Smooth muscle cell of the brain vasculature (primary cell): ENCODE data around the gene FAAH.

Experiments
- DNase-seq: peaks from one replicate; pipeline ENCODE4 v3.0.0-alpha.2; 2012; ENCODE audit warnings: low read depth, low spot score

Gene FAAH

DNA sequence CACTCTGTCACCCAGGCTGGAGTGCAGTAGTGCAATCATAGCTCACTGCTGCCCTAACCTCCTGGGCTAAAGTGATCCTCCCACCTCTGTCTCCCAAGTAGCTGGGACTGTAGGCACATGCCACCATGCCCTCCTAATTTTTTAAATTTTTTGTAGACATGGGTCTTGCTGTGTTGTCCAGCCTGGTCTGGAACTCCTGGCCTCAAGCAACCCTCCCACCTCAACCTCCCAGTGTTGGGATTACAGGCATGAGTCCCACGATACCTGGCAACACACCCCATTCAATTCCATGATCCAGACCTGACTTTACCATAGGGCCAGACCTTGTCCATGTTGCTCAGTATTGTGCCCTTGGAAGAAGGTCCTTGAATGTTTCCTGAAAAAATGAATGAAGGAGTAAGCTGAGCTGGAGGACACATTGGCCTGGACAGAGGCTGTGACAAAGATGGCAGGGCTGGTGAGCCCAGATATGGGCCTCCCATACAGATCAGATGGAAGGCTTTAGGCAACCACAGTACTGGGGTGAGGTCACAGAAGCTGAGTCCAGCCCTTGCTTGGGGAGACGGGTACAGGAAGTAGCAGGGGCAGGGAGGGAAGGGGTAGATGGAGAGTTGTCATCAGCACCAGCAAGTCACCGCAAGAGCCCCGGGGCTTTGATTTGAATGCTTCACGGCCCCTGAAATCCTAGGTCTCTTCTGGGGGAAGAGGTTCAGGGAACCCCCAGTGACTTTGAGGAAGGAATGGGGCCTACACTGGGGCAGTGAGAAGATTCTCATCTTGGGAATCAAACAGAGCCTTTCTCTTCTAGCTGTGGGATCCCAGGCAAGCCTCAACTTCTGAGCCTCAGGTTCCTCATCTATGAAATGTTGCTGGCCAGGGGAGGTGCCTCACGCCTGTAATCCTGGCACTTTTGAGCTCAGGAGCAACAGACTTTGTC lies 55.4 kb downstream of the FAAH start:
- DNase-seq = no peak

DNA sequence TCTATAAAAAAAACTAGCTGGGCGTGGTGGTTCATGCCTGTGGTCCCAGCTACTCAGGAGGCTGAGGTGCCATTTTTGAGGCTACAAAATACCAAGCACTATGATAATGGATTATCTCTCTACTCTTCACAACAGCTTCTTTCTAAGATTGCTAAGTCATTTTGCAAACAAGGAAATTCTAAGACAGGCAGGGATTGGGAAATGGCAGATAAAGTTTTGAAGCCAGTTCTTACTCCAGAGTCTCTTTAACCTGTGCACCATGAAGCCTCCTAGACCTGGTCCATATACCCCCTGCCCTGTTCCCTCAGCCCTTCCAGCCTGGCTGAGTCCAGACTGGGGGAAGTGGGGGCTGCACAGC lies 56.0 kb downstream of the FAAH start:
- no peak for DNase-seq

DNA sequence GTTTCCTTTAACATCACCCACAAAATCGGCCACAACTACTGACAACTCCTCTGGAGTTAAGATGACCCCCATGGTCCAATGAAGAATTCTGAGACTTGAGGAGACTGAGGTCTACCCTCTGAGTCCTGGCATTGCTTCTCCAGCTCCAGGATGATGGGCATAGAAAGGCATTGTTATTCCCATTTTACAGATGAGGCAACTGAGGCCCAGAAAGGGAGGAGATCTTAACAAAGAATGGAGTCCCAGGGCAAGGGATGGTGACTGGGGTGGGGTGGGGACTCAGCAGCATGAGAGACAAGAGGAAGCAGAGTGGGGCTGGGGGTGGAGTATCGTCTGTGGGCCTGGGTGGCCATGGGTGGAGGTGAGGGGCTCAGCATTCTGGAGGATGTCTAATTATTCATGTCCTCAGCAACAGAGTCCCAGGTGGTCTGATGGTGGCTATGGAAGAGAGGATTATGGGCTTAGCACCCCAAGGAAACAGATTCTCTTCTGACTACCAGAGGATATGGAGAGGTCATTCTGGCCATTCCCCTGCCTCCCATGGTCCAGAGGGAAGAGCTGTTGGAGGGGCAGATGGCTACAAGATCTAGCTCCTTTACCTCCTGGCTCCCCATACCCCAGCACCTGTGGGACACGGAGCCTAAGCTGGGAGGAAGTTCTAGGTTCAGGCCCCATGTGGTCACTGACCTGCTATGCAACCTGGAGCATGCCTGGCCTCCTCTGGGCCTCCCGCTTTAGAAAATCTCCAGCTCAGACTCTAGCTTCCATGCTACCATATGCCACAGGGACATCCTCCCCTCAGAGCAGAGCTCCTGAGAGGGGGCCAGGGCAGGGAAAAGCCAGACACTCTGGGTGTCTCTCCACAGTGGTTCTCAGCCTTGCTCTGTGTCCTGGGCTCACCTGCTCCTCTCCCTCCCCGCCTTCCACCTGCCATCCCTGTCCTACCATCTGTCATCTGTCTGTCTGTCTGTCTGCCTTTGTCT lies 58.1 kb downstream of the FAAH start:
- no peak for DNase-seq

DNA sequence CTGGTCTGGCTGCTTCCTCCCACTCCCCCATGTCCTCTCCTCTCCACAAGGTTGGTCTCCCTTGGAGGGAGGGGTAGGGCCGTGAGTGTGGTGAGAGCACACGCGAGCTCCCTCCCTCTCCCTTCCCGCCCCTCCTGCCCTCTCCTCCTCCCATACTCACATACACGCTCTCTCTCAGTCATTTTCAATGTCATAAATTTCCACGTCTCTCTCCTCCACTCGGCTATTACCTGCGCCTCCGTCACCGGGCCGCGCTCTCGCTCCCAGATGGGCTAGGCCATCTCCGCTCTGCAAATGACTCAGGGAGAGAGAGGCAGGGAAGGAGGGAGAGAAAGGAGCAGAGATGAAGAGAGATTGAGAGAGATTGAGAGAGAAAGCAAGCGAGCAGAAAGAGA lies 58.8 kb downstream of the FAAH start:
- DNase-seq = no peak

DNA sequence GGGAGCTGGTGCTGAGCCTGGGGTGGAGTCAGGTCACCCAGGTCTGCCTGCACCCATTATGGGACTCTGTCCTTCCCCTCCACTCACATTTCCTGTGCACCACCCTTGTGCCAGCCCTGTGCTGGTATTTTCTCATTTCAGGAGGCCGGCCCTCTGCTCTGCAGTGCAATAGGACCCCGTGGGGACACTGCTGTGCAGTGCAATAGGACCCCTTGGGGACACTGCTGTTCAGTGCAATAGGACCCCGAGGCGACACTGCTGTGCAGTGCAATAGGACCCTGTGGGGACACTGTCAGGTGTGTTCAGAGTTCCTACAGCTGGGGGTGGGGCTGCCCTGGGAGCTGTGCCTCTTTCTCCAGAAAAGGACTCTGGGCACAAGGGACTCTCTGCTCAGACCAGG lies 59.3 kb downstream of the FAAH start:
- no peak for DNase-seq

DNA sequence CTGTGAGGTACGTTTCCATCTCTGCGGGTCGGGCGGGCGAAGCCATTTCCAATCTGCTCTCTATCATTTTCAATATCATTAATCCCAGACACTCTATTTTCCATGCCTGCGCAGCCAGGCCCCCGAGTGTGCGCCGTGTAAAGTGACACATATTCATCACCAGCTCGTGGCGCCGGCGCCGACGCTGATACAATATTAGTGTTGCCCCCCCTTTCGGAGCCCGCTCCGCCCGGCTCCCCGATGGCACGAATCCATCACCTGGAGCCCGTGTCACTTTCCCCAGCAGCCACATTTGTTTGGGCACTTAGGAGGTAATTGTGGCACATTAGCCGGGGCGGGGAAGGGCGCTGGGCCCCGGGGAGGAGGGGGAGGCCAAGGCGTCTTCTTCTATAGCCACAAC lies 61.8 kb downstream of the FAAH start:
- no peak for DNase-seq

DNA sequence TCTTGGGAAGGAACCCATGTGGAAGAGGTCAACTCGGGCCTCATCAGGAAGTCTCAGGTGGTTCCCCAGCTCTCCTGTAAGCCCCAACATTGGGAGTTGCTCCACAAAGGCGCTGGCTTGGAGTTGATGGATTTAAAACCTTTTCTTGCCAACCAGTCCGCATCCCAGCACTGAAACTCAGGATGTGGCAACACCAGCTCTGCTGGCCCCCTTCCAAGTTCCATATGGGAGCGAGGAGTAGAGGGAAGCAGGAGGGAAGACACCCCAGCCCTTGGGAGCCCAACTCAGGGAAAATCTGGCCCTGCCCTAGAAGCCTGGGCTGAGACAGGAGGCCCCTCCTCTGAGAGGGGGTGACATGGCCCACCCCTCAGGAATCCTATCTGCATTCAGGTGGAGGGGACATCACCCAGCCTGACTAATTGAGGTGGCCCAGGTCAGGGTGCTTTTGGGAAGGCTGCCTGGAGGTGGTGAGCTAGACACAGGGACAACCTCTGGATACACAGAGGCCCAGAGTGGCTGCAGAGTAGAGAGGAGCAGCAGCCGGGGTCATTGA lies 62.4 kb downstream of the FAAH start:
- no peak for DNase-seq

DNA sequence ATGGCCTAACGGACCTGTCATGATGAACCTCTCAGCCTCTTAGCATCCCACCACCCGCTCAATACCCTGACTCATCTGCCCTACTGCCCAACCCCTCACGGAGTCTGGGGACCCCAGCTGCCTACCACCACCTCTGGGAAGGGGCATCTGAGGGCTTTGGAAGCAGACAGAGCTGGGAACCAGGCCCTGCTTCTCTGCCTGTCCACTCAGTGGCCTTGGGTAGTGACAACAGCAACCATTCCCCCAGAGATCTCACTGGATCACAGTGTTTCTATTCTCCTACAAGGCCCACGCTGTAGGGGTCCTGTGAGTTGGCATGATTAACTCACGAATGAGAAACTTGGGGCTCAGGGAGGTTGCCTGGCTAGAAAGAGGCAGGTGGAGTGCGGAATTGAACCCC lies 63.1 kb downstream of the FAAH start:
- no peak for DNase-seq

DNA sequence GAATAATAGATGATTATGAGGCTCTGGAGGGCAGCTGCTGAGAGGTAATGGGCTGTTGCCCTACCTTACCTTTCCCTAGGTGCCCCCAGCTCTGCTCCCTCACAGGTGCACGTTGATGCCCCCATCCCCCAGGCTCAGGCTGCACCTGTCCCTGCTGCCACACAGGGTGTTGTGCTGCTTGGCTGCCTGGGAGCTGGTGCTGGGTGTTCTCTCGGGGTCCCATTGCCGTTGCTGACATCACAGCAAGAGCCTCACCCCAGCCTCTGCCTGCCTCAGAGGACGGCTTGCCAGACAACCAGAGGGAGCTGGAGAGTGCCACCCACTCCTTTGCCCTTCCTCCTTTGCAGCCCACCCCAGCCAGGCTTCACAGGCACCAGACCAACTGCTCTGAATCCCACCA lies 64.1 kb downstream of the FAAH start:
- no peak for DNase-seq

DNA sequence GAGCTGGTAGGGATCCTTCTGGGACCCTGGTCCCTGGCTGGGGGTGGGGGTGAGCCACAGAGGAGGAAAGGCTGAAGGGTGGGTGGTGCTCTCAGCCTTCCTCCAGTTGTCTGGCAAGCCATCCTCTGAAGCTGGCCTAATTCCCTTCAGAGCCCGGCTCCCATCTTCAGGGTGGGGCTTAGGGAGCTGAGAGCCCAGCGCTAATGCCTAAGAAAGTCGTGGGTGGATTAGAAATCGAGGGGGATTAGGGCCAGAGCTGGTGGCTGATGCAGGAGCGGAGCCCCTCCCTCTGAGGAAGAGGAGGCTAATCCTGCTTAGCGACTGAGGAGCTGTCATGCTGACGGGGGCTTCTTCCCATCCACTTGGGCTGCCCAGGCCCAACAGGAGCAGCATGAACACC lies 64.7 kb downstream of the FAAH start:
- DNase-seq = no peak

DNA sequence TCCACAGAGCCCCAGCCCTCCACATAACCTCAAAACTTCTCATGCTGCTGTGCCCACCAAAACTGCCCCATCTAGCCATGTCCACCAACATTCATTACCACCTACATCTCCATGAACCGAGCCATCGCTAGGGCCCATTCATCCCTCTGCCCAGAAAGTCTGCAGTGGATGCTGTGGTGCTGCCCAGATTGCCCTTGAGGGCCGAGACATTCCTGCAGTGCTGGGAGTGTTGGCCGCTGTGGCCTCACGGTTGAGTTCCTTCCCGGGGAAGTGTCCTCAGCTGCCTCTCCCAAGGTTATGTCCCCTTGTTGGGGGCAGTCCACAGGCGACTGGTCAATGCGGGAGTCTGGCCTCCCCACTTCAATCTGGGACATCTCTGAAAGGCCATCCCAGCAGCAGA lies 65.2 kb downstream of the FAAH start:
- no peak for DNase-seq

DNA sequence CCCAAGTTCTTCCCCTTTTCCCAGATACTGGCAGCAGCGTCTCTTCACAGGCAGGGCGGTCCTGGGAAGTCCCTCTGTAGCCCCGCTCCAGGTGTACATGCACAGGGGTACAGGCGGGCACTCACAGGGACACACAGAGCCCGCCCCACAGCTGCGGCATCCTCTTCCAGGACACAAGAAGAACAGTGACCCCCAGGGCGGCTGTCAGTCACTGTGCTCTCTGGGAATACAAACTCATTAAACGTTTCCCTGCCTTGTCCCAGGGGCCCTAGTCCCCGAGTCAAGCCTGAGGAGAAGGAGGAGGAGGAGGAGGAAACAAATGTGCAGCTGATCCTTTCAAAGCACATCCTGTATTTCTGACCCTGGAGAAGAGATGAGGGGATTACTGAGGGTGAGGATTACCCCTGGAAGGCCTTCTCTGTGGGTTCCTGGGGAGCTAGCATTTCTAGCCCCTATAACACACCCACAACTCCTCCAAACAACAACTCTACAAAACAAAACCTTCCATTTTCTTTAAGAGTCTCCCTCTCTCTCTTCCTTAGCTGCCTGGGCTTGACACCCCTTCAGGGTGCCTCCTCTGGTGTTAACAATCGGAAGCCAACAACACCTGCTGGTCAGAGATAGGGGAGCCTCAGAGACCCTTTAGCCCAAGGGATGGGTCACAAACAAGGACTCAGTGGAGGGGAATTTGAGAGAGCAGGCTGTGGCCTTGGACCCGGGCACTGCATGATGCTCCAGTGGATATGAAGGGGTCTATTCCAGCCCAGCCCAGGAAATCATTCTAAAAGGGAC lies 67.1 kb downstream of the FAAH start:
- DNase-seq = no peak

DNA sequence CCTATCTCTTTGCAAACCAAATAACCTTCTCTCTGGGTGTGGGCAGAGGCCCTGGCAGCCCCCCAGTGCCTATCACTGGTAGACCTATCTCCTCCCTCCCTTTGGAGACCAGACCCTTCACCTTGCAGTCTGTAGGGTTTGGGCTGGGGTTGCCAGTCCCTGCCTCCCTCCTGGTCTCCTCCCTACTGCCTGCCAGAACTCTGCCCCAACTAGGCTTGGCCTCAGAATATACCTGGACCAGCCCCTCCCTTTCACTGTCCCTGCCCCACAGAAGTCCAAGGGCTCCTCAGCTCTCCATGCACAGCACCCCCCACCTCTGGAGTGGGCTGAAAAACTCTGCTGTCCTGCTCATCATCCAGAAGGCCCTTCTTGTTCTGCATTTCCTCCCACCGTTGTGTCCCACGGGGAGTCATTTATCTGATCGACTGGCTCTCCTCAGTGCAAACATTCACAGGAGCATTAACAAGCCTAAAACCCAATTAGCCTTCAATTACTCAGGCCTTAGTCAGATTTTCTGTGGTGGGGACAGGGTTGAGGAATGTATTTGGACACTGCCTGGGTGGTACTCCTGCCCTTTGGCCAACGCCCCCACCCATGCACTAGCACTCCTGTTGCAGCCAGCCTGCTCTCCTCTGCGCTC lies 67.8 kb downstream of the FAAH start:
- DNase-seq = no peak
